ENCODE data around the gene MYT1.

MYT1 gene

DNA sequence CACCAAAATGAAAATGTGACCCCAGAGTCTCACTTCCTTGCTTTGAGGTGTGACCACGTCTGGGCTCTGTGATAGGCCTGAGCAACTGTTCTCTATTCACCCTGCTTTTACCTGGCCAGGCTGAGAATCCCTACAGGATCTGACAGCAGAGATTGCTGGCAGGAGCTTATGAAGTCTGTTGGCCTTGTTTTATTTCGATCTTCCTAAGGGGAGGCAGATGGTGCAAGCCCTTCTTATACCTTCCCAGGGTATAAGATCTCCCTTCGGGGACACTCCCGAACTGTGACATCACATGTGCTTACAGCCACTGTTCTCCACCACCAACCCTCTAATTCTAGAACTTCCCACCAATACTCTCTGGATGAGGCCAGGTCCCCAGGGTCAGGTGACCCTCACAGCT lies 26.8 kb downstream of the MYT1 start:
- TF ChIP-seq, protein P1, sequence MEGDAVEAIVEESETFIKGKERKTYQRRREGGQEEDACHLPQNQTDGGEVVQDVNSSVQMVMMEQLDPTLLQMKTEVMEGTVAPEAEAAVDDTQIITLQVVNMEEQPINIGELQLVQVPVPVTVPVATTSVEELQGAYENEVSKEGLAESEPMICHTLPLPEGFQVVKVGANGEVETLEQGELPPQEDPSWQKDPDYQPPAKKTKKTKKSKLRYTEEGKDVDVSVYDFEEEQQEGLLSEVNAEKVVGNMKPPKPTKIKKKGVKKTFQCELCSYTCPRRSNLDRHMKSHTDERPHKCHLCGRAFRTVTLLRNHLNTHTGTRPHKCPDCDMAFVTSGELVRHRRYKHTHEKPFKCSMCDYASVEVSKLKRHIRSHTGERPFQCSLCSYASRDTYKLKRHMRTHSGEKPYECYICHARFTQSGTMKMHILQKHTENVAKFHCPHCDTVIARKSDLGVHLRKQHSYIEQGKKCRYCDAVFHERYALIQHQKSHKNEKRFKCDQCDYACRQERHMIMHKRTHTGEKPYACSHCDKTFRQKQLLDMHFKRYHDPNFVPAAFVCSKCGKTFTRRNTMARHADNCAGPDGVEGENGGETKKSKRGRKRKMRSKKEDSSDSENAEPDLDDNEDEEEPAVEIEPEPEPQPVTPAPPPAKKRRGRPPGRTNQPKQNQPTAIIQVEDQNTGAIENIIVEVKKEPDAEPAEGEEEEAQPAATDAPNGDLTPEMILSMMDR (conservative IDR thresholded peaks at IDR 0.05; ENCODE audit: control insufficient read depth, insufficient read depth, low read depth, low read length), result no peak
- no peak overlapping the region for H3K4me3 ChIP-seq (ENCODE audit: control insufficient read depth, low read depth, low read length)
- DNase-seq (ENCODE audit: low read depth), result no peak

DNA sequence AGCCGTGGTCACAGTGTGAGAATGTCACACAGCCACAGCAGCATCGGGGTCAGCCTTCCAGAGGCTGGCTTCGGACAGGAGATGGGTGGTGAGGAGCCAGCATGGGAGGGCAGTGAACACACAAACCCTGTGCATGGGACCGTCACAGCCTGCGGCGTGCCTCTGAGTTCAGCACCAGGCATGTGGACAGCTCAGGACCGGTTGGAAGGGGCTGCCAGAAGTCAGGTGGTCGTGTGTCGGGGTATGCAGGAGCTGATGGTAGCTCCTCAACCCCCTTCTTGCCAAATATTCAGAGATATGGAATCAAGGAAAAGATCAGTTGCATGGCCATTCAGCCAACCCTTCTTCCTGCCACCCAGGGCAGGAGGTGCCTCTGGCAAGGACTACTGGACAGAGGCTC lies 28.2 kb downstream of the MYT1 start:
- TF ChIP-seq, protein P1 (conservative IDR thresholded peaks at IDR 0.05; ENCODE audit: control insufficient read depth, insufficient read depth, low read depth, low read length), result no peak
- H3K4me3 ChIP-seq (ENCODE audit: control insufficient read depth, low read depth, low read length), result no peak overlapping the region
- no peak for DNase-seq (ENCODE audit: low read depth)

DNA sequence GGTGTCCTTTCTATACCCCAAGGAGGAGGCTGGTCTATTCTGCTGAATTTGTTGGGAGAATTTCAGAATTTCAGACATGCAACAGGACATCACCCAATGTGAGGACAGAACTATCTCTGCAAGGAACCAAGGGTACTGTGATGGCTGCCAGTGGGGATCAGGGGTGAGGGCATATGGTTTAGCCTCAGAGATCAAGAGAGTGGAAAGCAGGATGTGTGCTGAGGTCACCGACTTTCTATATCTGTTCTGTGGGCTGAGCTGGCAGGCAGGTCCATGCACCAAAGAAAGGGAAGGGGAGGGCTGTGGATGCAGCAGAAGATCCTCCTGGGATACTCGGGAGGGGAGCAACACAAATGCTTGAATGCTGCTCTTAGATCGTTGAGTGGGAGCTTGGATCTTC lies 28.8 kb downstream of the MYT1 start:
- H3K4me3 ChIP-seq (ENCODE audit: control insufficient read depth, low read depth, low read length), result no peak overlapping the region
- TF ChIP-seq, protein P1 (conservative IDR thresholded peaks at IDR 0.05; ENCODE audit: control insufficient read depth, insufficient read depth, low read depth, low read length), result no peak
- no peak for DNase-seq (ENCODE audit: low read depth)

DNA sequence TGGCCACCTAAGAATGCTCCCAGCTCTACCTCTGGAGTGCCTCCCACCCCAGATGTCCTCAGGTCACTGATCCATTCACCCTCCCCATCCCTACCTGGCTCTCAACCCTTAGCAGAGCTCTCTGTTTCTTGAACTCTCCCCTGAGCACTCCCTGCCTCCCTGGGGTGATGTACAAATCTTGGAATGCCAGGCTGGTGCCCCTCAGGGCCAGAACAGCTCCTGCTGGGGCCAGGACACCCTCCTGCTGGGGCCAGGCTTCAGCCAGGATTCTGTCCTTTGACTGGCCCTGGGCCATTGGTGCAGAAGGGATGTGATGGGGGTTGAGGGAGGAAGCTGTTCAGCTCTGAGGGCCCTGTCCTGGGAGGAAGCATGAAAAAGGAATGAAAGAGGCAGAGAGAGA lies 30.0 kb downstream of the MYT1 start:
- TF ChIP-seq, protein P1 (conservative IDR thresholded peaks at IDR 0.05; ENCODE audit: control insufficient read depth, insufficient read depth, low read depth, low read length), result no peak
- no peak overlapping the region for H3K4me3 ChIP-seq (ENCODE audit: control insufficient read depth, low read depth, low read length)

DNA sequence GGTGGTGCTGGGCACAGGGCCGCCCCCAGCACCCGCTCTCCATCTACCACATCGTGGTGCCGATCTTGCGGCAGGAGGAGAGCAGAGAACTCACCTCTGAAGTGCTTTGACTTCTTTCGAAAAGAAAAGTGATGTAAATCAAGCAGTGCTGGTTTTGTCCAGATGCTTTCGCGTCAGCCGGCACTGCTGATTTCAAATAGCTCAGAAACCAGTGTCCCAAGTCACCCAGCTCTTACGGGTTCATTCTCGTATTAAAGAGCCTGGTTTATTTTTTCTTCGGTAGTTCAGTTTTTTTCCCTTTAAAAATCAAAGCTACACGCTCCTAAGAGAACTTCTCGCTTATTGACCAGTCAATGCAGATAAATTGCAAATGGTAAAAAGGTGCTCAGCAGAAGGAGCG lies 32.1 kb downstream of the MYT1 start:
- no peak for DNase-seq (ENCODE audit: low read depth)
- TF ChIP-seq, protein P1 (conservative IDR thresholded peaks at IDR 0.05; ENCODE audit: control insufficient read depth, insufficient read depth, low read depth, low read length), result no peak
- H3K4me3 ChIP-seq (ENCODE audit: control insufficient read depth, low read depth, low read length), result no peak overlapping the region

More for the DNA sequence above, 30.0 kb downstream of the MYT1 start:
- DNase-seq (ENCODE audit: low read depth), result no peak

DNA sequence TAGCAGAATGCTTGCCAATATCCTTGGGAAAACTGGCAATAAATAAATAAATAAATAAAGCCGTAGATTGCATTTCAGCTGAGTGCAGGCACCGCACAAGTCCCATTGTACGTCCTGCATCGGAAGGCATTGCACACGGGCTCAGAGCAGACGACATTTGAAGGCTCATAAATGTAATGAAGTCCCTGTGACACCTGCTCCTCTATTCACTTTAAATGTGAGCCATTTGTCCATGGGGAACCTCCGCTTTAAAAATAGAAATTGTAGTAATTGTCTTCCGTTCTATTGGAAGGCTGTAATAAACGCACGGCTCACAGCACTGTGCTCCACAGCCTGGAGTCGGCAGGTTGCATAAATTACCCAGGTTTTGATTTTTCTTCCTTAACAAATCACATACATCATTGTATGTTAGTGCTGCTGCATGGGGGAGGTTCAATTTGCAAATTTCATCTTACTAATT lies 32.6 kb downstream of the MYT1 start:
- H3K4me3 ChIP-seq (ENCODE audit: control insufficient read depth, low read depth, low read length), result no peak overlapping the region
- DNase-seq (ENCODE audit: low read depth), result no peak
- TF ChIP-seq, protein P1 (conservative IDR thresholded peaks at IDR 0.05; ENCODE audit: control insufficient read depth, insufficient read depth, low read depth, low read length), result no peak

DNA sequence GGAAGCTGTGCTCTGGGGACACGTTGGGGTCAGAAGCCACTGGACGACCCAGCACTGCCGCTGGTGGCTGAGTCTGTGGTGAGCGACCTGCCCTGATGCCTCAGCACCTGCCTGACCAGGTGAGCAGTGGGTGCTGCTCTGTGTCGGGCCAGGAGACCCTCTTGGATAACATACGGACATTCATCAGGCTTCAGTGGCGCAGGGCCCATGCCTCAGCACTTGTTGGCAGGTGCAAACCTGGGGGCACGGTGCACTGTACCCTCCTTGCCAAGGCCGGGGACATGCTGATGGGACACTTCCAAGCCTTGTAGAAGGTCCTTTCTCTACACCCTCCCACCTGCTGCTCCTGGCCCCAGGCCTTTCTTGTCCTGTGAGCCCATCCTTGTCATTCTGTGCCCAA lies 34.1 kb downstream of the MYT1 start:
- no peak overlapping the region for H3K4me3 ChIP-seq (ENCODE audit: control insufficient read depth, low read depth, low read length)
- TF ChIP-seq, protein P1 (conservative IDR thresholded peaks at IDR 0.05; ENCODE audit: control insufficient read depth, insufficient read depth, low read depth, low read length), result no peak

More for the DNA sequence above, 34.1 kb downstream of the MYT1 start:
- no peak for DNase-seq (ENCODE audit: low read depth)

All from fibroblast of mammary gland (primary cell).